Esophagus squamous epithelium (tissue), 4 donors: ENCODE results near the gene CCDC93.

Experiments used
- POLR2A ChIP-seq, 4 donors: fragments of 450-650 bp; IDR thresholded peaks; one replicate each; pipeline ENCODE4 v1.6.1; 2017; ENCODE audit warnings: antibody characterized with exemption in 4 of 4, mild to moderate bottlenecking in 4 of 4, moderate library complexity in 3 of 4
- TF ChIP-seq, protein P1 (sequence below), 6 experiments: fragments of 450-650 bp in 4 of 6; fragments of 200-600 bp in 2 of 6; sonication (generic) in 2 of 6; IDR thresholded peaks; one replicate each; pipeline ENCODE4 v1.5.1; 2016 to 2019; ENCODE audit warnings: antibody characterized with exemption in 6 of 6, mild to moderate bottlenecking in 4 of 6, moderate library complexity in 4 of 6

DNA sequence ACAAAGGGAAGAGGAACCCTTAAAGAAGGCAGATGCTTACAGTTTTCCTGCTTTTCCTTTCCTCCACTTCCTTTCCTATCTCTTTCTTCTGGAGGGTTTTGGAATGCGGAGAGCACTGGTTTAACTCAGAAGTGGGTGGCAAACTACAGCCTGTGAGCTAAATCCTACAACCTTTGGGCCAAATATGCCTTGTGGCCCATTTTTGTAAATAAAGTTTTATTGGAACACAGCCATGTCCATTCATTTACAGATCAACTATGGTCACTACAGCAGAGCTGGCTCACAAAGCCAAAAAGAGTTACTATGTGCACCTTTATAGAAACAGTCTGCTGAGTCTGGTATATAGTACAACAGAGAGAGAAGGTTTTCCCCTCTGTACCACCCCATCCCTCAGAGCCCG is 69.1 kb downstream of the CCDC93 start:
- no peak for TF ChIP-seq POLR2A (IDR thresholded peaks at IDR 0.05)
- TF ChIP-seq, protein P1, sequence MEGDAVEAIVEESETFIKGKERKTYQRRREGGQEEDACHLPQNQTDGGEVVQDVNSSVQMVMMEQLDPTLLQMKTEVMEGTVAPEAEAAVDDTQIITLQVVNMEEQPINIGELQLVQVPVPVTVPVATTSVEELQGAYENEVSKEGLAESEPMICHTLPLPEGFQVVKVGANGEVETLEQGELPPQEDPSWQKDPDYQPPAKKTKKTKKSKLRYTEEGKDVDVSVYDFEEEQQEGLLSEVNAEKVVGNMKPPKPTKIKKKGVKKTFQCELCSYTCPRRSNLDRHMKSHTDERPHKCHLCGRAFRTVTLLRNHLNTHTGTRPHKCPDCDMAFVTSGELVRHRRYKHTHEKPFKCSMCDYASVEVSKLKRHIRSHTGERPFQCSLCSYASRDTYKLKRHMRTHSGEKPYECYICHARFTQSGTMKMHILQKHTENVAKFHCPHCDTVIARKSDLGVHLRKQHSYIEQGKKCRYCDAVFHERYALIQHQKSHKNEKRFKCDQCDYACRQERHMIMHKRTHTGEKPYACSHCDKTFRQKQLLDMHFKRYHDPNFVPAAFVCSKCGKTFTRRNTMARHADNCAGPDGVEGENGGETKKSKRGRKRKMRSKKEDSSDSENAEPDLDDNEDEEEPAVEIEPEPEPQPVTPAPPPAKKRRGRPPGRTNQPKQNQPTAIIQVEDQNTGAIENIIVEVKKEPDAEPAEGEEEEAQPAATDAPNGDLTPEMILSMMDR (IDR thresholded peaks at IDR 0.05), result no peak
